DMS153 treated with DMSO at 0.1 percent for 48 hours (cell line): ENCODE results near the gene ABCC1.
"Not testable (repeated sequence)": the region's sequence is repeated elsewhere in the genome, so short reads cannot be mapped to it uniquely, and the experiment has no call there.

Source experiments
- DNase-seq: peaks from one replicate; lab custom pipeline; 2025; ENCODE audit not compliant: unreplicated experiment; lab: John Stamatoyannopoulos, UW

ABCC1 gene

DNA sequence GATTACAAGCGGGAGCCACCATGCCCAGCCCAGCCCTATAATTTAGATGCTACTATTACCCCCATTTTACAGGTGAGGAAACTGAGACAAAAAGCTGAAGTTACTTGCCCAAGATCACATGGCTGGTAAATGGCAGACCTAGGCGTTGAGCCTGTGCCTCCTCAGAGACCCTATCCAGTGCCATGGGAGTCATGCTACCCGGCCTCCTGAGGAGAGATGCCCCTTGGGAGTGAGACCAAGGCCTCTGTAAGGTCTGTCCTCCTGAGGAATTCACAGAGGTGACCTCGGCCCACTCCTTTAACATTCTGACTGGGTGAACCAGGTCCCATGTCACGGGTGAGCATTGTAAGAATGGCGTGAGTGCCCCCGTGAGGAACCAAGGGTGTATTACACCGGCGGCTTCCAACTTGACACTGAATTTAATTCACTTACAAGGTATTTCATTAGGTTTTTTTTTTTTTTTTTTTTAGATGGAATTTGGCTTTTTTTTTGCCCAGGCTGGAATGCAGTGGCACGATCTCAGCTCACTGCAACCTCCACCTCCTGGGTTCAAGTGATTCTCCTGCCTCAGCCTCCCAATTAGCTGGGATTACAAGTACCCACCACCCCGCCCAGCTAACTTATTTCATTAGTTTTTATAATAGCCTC lies 178.2 kb downstream of the ABCC1 start:
- peak; percentile 14 for DNase-seq

DNA sequence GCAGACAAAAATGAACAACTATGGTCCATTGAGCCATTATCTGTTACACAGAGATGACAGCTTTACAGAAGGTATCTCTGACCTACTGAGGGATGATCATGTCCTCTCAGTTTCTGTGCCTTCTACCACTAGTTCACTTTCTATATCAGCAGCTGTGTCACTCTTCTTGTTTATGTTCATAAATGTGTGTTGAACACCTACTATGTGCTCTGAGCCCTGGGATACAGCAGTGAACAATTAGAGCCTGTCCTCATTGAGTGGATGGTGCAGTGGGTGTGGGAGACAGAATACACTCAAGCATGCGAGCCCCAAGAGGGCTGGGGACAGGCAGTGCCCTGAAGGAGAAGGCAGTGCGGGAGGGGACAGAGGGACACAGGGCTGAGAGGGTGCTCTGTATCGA lies 181.8 kb downstream of the ABCC1 start:
- DNase-seq: no peak

DNA sequence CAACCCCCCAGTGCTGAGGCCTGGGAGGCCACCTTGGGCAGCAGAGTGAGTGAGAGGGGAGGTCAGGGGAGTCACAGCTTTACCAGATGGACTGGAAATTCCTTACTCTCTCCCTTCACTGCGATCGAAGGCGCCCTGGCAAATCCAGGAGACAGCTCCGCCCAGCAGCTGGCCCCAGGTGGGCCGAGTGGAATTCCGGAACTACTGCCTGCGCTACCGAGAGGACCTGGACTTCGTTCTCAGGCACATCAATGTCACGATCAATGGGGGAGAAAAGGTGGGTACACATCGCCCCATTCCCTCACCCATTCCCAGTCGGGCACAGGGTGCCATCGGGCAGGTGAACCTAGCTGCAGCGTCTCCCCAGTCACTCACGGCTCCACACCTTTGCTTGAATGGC lies 182.2 kb downstream of the ABCC1 start:
- DNase-seq: no peak

DNA sequence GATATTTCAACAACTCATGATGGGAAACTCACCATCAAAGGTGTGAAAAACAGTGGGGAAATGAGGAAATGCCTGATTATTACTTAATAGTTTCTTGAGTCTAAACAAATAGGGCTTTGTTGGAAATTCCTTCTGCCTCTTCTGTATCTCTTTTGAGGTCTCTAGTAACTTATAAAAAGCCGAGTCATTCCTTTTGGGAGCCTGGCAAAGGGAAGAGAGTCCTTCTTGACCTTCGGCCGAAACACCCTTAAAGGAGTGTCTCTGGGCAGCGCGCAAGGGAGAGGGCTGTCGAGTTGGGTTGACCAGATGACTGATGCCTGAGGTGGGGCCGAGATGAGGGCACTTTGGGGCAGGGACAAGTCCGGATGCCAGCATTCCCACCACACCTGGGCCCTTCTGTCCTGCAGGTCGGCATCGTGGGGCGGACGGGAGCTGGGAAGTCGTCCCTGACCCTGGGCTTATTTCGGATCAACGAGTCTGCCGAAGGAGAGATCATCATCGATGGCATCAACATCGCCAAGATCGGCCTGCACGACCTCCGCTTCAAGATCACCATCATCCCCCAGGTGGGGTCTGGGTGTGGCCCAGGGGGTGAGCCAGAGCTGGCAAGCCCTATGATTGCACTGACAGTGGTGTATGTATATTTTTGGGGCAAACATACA lies 184.7 kb downstream of the ABCC1 start:
- no peak for DNase-seq

DNA sequence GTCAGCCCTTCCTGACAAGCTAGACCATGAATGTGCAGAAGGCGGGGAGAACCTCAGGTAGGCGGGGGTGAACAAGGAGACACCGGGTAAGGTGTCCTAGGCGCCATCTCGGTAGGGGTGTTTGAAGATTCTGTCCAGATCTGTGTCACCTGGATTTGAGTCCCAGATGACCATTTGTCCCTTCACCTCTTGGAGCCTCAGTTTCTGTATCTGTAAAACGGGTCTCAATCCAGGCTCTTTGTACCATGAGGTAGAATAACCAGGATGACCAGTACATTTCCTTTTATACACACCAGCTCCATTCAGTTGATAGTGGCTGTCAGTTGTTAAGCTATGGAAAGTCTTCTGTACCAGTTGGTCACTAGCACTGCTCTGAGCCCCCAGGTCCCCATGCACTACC lies 187.2 kb downstream of the ABCC1 start:
- no peak for DNase-seq

DNA sequence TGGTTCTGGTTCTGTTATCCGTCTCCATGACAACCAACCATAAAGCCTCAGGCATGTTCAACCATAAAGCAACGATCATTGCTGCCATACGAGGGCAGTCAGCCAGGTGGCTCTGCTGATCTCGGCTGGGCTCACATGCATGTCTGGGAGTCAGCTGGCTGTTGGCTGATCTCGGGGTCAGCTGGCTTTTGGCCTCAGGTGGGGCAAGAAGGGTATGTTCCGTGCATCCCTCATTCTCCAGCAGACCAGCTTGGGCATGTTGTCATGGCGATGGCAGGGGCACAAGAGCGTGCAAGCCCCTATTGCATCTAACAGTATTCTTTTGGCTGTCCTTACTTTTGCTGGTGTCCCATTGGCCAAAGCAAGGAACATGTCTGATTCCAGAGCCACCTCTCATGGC lies 187.7 kb downstream of the ABCC1 start:
- DNase-seq: no peak

DNA sequence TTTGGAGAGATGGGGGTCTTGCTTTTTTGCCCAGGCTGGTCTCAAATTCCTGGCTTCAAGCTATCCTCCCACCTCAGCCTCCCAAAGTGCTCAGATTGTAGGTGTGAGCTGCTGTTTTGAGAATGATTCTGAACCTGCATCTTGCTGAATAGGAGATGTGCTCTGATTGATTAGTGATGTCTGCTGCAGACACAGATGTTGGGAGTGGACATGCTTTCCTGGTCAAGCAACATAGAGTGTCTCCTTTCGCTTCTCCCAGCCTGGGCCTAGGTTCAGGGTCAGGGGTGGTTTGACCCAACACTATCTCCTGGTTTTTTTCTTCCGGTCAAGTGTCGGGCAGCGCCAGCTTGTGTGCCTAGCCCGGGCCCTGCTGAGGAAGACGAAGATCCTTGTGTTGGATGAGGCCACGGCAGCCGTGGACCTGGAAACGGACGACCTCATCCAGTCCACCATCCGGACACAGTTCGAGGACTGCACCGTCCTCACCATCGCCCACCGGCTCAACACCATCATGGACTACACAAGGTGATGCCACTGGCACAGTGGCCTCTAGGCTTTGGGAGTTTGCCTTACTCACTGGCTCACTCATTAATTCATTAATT lies 188.7 kb downstream of the ABCC1 start:
- no peak for DNase-seq

DNA sequence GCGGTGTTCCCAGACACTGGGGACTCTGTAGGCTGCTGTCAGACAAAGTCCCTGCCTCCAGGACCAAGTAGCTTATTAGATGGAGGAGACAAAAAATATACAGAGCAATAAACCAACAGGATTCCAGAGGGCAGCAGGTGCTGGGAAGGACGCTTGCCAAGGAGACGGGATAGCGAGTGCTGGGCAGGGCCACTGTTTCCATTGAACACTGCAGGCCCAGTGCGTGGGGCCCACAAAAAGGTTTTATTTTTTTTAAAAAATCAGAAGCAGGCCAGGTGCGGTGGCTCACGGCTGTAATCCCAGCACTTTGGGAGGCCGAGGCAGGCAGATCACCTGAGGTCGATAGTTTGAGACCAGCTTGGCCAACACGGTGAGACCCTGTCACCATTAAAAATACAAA lies 189.6 kb downstream of the ABCC1 start:
- no peak for DNase-seq

DNA sequence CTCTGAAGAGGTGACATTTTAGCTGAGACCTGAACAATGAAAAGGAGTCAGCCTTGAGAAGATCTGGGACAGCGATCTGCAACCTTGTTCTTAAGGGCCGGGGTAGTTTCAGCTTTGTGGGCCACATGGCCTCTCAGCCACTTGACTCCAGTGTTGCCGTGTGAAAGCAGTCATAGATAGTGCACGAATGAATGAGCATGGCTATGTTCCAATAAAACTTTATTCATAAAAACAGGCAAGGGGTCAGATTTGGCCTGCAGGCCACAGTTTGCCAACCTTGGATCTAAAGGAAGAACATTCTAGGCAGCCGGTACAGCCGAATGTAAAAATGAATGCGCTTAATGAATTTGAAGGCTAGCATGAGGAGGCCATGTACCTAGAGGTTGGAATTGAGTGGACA lies 190.4 kb downstream of the ABCC1 start:
- no peak for DNase-seq

DNA sequence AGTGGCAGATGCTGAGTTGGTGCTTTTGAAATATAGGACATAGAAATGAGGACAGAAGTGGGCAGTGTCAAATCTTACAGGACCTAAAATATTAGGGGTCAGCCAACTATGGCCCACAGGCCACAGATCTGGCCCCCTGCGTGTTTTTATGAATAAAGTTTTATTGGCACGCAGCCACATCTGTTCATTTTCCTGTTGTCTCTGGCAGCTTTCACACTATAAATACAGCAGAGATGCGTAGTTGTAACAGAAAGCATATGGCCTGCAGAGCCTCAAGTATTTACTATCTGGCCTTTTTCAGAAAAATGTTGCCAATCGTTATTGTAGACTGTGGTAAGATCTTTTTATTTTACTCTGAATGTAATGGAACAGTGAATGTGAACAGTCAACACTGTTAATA lies 191.1 kb downstream of the ABCC1 start:
- no peak for DNase-seq

DNA sequence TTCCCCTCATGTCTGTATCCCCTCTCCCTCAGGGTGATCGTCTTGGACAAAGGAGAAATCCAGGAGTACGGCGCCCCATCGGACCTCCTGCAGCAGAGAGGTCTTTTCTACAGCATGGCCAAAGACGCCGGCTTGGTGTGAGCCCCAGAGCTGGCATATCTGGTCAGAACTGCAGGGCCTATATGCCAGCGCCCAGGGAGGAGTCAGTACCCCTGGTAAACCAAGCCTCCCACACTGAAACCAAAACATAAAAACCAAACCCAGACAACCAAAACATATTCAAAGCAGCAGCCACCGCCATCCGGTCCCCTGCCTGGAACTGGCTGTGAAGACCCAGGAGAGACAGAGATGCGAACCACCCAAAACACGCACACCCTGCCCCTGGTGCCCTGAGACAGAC lies 191.7 kb downstream of the ABCC1 start:
- no peak for DNase-seq

DNA sequence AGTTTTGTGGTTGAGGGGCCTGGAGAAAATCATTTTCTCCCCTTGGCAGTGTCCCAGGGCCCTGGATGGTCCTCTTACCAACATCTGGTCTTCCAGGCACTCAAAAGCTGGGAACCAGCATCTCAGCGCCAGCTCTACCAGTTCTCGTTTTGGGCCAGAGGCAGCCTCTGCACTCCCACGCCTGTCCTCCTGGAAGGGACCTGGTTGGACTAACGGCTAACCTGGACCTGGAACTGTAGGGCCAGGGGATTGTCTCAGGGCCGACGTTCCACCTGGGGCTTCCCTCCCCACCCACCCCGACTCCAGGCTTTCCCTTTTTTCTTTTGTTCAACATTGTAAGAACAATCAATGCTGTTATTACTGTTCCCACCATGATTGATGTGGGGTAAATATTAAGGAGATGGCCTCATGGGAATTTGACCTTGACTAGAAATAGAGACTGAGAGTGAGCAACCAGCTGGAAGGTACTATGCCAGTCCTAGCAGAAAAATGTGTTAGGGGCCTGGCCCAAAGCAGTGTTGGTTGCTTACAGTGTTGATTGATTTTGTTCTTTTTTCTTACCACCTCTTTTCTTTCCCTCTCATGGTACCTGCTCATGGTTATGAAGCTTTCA lies 192.5 kb downstream of the ABCC1 start:
- no peak for DNase-seq

DNA sequence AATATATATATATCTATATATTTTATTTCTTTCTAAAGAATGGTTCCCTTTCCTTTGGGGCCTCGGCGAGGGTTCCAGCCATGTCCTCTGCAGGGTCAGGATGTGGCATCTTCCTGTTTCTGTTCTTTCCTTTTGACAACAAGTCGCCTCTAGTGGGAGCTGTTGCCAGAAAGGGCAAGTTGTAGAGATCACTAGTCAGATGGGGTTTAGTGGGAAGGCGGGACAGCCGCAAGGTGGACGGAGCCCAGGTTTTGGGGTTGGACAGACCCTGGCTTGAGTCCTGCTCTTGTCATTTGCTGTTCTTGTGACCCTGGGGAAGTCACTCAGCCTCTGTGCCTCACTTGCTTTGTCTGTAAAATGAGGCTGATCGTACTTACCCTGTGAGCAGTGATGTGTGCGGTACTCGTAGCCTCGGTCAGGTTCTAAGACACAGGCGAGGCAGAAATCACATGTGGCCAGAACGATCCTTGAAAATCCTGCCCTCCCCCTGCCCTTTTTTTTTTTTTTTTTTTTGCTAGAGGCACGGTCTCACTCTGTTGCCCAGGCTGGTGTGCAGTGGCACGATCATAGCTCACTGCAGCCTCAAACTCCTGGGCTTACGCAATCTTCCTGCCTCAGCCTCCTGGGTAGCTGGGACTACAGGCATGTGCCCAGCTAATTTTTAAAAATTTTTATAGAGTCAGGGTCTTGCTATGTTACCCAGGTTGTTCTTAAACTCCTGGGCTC lies 193.8 kb downstream of the ABCC1 start:
- no peak for DNase-seq

DNA sequence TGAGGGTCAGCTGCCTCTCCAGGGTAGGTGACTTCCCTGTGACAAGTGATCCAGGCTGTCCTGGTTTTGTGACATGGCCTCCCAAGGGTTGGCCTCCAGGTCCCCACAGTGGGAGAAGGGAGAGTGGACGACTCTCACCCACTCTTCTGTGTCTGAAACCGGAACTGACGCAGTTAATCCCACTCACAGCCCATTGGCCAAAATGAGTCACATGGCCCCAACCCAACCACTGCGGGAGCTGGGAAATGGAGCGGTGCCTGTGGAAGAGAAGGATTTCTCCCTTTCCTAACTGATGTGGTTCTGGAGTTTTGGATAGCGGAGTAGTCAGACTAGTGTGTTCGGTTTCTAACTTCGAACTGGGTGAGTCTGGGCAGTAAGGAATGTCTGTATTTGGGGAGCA lies 194.5 kb downstream of the ABCC1 start:
- no peak for DNase-seq

DNA sequence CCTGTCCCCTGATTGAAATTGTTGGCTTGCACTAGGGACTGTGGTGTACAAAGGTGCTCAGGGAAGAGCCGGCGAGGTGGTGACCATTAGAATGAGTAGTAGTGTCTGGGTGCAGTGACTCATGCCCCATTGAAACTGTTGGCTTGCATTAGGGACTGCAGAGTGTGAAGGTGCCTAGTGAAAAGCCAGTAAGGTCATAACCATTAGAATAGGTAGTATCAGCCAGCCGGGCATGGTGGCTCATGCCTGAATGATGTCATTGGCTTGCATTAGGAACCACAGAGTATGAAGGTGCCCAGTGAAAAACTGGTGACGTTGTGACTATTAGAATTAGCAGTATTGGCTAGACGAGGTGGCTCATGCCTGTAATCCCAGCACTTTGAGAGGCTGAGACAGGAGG lies 195.0 kb downstream of the ABCC1 start:
- DNase-seq: no peak

DNA sequence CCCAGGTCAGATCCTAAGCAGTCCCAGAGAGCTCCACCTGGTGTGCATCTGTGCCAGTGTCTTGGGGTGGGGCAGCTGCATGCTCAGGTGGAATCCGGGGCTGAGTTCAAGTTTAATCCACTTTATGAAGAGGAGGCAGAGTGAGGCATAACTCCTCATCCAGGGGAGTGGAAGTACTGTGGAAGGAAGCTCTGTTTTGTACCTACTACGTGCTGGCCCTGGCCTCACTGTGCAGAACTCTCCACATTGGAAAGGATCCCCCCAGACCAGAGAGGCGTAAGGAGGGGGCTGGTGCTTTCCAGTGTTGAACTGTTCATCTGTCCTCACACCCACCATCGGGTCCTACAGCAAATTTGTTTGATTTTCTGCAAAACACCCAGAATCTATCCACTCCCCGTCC lies 195.9 kb downstream of the ABCC1 start:
- DNase-seq: no peak

DNA sequence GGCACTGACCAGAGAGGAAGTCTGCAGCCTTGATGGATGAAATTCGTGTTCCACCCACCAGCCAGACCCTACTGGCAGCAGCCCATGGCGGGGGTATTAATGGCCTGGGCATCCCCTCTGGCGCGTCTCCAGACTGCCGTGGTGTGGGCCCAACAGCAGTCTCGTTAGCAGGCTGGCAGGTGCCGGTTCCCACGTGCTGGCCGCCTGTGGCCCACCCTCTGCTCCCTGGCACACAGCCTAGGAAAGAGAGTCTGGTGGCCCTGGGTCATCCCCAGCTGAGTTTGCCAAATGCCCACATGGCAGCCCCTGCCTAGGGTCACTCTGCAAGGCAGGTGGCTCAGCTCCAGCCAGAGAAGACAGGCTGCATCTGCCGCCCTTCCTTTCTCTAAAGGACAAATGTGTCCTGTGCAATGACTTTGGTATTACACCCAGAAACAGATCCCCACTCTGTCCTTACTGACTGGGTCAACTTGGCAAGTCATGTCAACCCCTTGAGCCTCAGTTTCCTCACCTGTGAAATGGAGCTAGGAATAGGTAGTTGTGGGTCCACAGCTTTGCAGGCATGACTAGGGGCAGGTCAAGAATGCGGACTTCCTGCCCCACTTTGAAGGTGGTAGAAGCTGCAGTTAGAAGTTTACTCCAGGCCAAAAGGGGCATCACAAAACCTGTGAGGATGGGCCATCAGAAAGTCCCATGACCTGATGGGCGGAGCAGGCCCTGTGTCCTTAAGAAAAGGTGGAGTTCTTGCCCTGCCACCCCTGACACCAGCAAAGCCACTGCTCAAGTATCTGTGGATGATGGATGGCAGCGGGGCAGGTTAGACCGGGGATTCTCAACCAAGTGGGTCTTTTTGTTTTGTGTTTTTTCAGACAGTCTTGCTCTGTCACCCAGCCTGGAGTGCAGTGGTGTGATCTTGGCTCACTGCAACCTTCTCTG lies 197.2 kb downstream of the ABCC1 start:
- DNase-seq: no peak

DNA sequence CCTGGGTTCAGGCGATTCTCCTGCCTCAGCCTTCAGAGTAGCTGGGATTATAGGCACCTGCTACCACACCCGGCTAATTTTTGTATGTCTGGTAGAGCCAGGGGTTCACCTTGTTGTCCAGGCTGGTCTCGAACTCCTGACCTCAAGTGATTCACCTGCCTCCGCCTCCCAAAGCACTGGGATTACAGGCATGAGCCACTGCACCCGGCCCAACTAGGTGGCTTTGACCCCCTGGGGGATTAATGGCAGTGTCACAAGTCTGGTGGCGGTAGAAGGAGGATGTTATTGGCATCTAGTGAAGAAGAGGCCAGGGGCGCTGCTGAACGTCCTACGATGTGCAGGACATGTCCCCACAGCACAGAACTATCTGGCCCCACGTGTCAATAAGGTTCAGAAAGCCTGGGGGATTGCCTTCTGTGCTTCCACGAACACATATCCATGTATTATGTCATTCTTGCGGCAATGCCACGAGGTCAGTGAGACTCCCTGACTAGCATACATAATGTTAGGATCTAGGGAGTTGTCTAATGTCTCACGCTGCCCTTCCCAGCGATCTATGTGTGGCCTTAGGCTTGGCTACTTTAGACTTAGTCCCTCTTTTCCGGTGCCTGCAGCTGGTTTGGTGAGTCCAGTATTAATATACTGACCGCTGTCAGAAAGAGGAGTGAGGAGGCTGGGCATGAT lies 198.0 kb downstream of the ABCC1 start:
- DNase-seq: no peak

DNA sequence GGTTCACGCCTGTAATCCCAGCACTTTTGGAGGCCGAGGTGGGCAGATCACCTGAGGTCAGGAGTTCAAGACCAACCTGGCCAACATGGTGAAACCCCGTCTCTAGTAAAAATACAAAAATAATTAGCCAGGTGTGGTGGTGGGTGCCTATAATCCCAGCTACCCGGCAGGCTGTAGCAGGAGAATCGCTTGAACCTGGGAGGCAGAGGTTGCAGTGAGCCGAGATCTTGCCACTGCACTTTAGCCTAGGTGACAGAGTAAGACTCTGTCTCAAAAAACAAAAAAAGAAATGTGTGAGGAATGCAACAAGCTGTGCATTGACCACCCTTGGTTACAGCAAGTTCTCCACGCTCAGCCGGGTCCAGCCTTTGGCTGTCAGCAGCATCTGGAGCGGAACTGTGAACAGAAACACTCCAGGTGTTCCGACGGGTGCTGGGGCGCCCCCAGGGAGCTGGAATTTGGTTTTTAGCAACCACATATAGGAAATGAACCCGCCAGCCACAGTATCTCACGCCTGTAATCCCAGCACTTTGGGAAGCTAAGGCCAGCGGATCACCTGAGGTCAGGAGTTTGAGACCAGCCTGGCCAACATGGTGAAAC lies 198.7 kb downstream of the ABCC1 start:
- not testable (repeated sequence) for DNase-seq

DNA sequence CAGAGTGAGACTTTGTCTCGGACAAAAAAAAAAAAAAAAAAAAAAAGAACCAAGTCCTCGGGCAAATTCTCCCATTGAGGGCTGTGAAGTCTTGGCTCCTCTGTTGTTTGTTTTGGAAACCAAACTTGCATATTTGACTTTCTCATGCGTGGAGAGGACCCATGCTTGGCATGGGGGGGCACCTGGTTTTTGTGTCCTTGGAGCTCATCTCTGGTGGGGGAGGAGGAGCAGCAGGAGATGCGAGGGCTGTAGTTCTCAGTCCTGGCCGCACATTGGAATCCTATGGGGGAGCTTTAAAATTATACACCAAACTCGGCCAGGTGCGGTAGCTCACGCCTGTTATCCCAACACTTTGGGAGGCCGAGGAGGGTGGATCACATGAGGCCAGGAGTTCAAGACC lies 199.3 kb downstream of the ABCC1 start:
- no peak for DNase-seq
